Keratinocyte (primary cell): ENCODE measurements around the gene CNKSR3.

Experiments used
- EZH2 ChIP-seq: IDR thresholded peaks from one replicate; pipeline ENCODE4 v1.6.1; 2012; ENCODE audit warnings: inconsistent platforms, mild to moderate bottlenecking, low read length, moderate library complexity
- TF ChIP-seq, protein P1 (sequence below), 3 experiments: IDR thresholded peaks in 1 of 3; conservative IDR thresholded peaks in 1 of 3; optimal IDR thresholded peaks in 1 of 3; 2 replicates in 2 of 3; 3 replicates in 1 of 3; pipeline versions ENCODE3 to v1.5.1; 2011; ENCODE audit warnings: low read length in 3 of 3, mild to moderate bottlenecking in 3 of 3, moderate library complexity in 2 of 3, control low read depth in 1 of 3, inconsistent platforms in 1 of 3; ENCODE audit not compliant: insufficient read depth in 2 of 3; ENCODE audit errors: extremely low read depth in 1 of 3

- TF ChIP-seq, protein P1, sequence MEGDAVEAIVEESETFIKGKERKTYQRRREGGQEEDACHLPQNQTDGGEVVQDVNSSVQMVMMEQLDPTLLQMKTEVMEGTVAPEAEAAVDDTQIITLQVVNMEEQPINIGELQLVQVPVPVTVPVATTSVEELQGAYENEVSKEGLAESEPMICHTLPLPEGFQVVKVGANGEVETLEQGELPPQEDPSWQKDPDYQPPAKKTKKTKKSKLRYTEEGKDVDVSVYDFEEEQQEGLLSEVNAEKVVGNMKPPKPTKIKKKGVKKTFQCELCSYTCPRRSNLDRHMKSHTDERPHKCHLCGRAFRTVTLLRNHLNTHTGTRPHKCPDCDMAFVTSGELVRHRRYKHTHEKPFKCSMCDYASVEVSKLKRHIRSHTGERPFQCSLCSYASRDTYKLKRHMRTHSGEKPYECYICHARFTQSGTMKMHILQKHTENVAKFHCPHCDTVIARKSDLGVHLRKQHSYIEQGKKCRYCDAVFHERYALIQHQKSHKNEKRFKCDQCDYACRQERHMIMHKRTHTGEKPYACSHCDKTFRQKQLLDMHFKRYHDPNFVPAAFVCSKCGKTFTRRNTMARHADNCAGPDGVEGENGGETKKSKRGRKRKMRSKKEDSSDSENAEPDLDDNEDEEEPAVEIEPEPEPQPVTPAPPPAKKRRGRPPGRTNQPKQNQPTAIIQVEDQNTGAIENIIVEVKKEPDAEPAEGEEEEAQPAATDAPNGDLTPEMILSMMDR (optimal IDR thresholded peaks at IDR 0.05 in 1 of 3, IDR thresholded peaks at IDR 0.05 in 1 of 3, conservative IDR thresholded peaks at IDR 0.05 in 1 of 3; ENCODE audit: extremely low read depth in 1 of 3, insufficient read depth in 2 of 3, low read length in 3 of 3): no peak
- TF ChIP-seq EZH2: no peak
Observed at GRCh38 chr6:154536999-154537398, 26.5 kb upstream of the CNKSR3 start.
